Stimulated activated CD4-positive, alpha-beta T cell treated with anti-CD3 and anti-CD28 coated beads, TNF-alpha, amount 100 ng/mL, for 48 hours (primary cell): Measurements from ENCODE around the gene EBF3.

Experiments
- DNase-seq, 3 donors: peaks; one replicate each; pipeline ENCODE4 v3.0.0-alpha.2; 2020; ENCODE audit warnings: low read depth in 3 of 3

The EBF3 gene

DNA sequence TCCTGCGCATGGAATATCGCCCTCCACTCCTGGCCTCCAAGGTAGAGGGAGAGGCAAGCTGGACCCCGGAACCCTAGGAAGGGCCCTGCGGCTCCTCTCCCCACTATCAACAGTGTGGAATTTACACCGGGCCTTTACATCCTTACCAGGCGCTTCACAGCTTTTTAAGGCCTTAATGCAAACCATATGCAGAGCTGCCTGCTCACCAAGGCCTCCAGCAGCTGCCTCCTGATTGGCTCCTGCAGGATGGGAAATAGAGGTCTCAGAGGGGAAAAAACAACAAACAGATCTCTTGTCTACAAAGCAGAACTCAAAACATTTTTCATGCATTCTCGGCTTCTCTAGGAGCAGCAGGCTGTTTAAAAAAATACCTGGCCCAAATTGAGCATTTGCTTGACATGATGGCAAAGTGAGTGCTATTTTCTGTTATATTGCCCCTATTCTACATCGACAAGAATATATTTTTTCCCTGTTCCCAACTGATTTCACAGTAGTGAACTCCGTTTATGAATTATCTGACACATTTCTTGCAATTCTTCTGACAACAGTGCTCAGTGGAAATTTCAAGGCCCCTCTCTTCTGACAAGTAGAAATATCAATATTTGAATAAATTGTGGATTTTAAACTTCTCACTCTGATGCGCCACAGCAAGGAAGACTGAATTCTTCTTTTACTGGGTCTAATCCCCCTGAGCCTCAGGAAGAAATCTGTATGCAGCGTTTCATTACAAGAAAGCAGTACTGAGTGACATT, 51.7 kb downstream of the EBF3 start:
- no peak for DNase-seq

DNA sequence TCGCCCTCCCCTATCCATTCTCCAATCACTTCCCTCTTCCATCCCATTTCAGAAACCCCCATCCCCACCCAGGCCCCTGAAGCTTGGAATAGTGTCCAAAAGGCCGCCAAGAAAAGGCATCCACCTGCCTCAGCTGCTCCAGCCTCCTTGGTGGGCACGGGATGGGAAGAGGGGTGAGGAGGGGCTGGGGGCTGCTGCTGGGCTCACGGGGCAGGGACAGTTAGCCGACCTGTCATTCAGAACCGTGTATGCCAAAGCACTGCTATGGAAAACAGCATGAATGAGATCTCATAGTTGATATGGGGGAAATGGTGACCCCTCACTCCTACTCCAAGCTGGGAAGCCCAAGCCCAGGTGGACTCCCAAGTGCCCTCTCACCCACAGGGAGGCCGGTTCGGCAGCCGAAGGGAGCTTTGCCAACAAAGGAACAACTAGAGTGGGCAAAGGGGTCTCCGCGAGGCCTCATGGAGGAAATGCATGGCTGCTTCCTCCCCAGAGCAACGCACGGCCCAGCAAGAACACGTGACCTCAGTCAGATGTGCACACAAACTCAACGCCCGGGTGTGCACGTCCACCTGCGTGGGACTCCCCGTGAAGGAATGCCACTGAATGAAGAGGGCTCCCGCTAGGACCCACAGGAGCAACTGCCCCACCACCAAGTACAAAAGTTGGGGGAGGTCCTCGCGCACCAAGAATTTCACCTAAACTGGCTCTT, 52.5 kb downstream of the EBF3 start:
- DNase-seq, result no peak

DNA sequence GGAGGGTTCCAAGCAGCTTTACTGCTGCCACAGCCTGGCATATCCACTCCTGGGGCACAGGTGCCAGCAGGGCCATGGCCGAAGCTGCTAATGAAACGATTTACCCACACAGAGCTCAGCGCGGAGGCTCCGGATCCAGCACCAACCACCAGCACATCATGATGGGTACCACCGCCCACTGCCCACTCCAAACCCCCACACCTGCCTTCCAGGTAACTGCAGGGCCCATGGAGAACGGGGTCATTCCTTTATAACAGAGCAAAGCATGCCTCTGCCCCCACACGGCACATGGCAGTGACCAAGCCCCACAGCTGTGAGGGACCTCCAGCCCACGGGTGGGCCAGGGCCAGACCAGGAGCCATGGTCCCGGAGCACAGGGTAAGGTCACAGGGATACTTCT, 53.2 kb downstream of the EBF3 start:
- no peak for DNase-seq

DNA sequence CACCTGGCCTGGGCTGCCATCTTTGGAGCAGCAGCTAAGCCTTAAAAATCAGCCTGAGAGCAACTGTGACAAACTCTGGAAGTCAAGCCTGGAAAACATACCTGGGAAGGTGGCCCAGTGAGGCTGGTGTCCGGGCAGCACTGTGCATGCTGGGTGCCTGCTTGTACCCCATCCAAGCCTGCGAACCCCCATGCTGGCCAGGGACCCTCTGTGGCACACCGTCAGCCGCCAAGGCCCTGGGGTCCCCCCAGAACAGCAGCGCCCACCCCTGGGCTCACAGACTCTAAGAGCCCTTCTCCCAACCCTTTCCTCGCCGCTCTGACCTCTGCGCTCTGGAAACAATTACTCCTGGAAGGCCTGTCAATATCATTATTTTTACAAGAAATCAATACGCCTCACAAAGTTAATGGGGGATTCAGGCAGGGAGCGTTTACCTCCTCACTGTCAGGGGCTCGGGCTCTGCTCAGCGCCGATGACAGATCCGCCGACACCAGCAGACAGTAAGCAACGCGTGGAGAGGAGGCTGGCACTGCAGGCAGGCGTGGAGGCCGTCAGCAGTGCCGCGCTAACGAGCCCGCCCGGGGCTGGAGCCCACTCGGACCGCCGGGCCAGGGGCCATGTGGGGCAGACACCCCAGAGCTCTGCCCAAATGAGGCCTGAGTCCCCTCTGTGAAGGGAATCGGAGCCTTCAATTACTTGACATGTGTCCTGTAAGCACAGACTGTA, 54.4 kb downstream of the EBF3 start:
- DNase-seq, result no peak

DNA sequence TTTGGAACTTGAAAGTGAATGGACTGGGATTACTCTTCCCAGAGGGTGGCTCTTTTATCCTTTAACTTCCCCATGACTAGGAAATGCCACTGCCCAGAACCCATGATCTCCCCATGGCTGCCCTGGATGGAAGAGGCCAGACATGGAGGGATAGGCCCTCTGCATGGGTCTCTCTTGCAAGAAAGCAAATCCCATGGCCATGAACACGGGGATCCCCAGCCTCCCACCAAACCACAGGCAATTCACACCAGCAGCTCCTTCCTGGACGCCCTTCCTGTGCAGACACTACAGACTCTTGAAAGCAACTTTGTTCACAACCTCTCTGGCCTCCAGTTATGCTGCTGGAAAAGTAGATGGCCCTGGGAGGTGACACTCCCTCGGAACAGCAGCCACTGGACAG, 55.0 kb downstream of the EBF3 start:
- DNase-seq, result no peak

DNA sequence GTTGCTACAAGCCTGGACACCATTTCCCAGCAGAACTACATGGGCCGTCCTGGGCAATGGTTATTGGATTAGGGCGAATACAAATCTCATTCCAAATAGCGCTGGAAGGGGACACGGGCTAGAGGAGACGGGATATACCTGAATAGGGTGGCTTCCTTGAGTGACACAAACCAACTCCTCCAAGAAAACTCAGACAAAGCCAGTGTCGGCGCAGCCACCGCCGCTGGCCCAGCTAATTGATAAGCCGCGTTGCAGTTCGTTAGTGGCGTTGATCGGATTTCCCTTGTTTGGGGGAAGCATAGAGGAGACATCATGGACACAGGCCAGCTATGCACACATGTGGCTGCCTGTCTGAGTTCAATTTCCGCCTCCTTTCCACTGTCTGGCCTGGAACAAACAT, 55.7 kb downstream of the EBF3 start:
- no peak for DNase-seq

DNA sequence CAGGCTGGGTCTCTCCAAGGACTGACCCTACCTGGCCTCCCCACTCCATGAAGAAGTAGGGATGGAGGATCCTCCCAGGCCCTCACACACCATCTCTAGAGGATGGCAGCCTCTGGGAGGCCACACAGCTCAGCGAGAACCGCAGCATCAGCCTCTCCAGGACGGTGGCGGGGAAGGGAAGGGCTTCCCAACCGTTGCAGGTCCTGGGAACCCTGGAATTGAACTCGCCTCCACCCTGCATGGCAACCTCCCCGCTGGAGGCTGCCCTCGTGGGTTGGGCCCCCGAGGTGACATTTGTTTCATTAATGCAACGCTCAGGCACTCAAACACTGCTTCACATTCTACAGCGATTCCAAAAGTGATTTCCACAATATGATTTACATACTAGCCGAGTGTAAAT, 58.5 kb downstream of the EBF3 start:
- no peak for DNase-seq

DNA sequence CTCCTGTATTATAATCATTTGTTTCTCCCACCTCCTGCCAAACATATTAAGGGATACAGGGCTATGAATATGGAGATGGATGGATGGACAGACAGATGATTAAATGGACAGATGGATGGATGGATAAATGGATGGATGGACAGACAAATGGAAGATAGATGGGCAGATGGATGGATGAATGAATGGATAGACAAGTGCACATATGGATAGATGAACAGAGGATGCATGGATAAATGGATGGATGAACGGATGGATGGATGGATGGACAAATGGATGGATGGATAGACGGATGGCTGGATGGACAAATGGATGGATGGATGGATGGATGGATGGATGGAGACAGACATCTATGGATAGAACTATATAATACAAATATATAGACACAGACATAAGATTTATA, 59.8 kb downstream of the EBF3 start:
- no peak for DNase-seq

DNA sequence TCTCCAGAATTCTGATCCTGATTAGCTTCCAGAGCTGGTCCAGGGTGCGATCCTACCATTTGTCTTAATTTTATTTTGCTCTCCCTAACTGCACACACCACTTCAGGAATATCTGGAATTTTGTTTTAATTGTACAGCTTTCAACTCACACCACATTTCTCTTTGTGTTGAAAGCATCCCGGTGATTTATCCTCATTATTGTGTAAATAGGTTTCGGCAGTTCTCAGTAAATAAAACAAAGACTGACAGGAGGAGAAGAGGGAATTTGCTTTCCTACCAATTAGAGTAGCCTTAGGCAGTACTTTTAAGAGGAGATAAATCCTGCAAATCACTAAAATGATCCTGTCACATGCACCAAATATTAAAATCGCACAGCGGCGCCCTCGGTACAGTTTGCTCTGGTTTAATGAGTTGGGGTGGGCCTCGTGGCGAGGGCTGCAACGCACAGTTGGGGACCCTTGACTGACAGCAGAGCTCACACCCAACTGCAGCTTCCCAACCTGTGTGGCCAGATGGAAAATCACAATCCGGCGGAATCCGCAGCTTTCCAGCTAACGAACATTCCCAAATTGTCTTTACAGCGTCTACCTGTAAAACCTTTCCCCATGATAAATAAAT, 62.6 kb downstream of the EBF3 start:
- DNase-seq, result no peak

DNA sequence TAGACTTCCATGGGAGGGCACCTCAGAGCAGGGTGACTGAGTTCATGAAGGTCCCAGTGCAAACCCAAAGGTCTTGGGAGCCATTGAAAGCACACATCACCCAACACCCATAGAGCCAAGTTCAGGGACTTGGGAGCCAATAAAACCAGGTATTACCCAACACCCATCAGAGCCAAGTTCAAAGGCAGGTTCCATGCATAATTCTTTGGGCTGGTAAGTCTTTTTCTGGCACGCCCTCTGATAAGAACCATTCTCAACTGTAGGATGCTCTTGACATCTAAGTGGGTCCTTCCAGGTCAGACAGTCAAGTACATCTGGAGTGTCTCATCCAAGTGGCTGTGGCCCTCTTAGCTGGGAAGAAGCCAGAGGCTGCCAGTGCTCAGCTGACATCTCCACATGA, 63.2 kb downstream of the EBF3 start:
- no peak for DNase-seq

DNA sequence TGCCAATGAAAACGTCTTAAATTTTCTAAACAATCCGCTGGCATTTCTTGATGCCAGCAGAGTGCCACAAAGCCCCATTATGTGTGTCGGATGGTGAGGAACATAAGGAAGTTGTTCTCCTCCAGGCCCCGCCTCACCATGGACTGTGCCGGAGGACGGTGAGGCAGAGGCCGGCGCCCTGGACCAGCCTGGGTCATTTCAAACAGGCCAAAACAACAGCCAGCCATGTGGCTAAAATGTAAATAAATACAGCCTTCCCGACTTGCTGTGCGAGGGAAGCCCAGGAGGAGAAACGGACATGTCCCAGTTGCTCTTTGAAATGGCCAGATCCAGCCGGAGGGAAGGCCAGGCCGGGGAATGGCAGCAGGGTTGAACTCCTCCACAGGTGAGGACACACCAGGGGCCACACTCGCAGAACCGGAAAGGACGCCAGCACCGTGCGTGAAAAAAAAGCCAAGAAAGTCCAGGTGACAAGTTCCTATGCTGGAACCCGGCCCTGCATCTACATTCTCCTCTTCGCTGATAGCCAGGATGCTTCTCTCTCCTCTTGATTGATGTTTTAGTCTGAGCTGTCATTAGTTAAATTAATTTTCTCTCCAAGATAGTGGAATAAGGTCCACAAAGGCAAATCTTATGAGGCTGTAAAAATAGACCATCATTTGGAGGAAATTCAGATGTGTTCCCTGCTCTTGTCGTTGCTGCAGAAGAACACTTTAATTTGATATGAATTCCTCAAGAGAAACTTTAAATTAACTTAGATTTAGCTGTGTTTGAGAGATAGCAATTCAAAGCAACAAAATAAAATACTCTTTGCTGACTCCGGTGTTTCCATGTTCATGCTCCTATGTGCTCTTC, 64.6 kb downstream of the EBF3 start:
- DNase-seq, result no peak

DNA sequence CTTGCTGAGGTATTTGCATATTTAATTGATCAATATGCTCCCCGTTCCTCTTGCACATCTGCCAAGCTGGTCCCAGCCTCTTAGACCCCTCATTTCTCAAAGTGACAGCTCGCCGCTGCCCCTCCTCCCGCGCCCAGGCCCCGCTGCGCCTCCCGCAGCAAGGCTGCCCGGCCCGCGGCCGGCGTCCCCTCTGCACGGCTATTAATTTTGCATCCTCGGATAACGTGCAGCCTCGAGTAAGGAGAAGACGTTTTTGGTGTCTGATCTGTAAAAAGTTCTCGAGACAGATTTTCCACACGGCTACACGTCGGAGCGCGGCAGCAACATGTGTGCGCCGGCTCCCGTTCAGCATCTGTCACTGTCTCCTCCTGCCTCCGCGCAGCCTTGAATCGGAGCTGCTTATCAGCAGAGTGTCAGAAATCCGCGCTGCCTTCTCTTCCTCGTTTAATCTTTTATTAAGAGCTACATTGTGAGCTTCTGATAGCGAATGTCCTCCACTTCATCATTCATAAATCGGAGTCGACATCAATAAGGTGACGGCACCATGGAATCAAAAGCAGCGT, 65.3 kb downstream of the EBF3 start:
- DNase-seq, result no peak

DNA sequence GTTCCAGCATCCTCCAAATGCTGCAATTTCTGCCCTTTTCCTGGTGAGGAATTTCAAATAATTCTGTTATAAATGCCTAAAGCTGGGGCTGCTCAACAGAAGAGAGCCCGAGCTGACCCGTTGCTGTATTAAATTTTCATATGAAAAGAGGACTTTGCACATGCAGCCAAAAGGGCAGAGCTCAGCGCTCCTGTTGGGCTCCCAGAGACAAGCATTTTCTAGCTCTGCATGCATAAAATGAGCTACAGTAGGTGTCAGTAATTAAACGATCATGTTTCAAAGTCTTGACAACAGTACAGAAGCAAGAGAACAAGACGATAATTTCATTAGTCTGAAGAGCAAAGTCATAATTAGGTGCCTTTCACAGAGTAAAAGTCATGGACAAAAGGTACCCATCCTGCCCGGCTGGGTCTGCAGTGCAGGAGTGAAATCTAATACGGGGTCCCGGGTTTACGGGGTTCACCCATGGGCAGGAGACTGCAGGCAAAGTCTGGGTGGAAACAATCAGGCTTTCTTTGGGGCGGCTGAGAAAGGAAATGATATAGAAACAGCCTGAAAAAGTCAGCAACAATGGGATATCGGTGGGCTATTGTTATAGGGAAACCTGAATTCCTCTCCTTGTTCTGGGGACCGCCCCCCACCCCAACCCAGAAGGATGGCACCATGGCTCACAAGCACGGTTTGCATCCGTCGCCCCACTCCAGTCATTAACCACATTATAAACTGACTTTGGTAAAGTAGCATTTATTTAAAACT, 66.0 kb downstream of the EBF3 start:
- DNase-seq, result no peak

DNA sequence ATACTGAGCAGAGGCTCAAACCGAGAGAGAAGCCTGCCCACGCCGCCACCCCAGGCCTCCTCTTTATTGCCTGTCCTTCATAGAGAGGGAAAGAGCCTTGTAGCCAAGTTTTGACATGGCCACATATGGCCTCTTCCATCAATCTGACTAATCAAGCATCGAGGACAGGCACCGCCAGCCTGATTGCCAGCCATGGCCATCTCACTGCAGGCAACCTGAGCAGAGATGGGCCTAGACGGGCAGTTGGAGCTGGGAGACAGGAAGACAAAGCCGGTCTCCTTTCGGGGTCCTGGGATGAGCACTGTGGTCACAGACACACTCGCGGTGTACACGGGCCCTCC, 67.2 kb downstream of the EBF3 start:
- DNase-seq, result no peak

DNA sequence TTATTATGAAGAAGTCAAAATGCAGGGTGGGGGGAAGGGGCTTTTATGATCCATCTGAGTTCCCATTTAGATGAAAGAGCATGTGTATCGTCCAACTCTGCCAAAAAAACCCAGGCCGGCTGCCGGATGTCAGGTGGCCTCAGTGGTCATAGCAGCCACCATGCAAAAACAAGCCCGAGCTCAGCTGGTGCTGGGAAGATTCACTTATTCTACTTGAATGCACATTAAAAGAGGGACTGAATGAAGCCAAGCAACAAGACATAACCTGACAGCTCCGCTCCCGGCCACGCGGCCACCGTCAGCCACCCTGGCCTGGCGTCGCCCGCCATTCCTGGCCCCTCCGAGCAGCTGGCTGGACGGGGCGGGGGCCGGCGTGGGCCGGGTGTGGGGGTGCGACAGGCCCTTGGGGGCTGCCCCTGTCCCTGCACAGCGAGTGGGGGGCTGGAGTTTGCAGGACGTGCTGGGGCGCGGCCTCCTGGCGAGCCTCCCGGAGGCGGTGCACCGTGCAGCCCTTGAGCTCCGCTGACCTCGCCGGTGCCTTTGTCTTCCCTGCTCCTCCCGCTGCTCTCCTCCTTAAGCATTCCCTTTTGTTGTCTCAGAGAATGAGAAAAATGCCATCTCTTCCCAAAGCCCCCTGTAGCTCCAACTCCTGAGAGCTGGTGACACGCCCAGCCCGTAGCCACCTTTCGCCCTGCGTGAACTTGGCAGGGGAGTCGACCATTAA, 67.8 kb downstream of the EBF3 start:
- no peak for DNase-seq

DNA sequence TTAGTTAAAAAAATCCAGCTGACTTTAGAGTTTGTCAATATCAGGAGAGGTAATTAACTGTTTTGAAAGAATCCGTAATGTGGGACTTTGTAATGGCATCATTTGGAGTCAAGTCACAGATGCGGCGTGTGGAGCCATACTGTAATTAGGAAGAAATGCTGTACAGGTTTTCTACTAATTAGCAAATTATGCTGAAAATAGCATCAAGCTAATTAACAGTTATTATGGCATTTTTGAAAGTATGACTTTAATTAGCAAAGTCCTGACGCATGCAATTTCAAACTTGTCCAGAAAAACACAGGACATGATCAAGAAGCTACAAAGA, 68.3 kb downstream of the EBF3 start:
- DNase-seq, result no peak

DNA sequence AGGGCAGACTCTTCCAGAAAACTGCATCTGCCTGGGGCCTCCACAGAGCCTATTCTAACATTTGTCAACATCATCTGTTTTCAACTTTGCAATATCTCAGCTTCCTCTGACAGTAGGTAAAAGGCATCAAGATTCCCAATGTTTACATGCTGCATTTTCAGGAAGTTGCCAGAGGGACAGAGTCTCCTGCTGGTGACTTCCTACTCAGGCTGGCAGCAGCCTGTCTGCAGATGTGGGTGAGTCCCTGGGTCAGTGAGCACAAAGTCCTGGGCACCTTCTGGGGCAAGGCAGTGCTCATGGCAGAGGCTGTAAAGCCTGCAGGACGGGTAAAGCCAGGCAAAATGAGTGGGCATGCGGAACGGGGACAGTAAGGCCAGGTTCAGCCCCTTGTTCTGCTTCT, 69.4 kb downstream of the EBF3 start:
- DNase-seq, result no peak

DNA sequence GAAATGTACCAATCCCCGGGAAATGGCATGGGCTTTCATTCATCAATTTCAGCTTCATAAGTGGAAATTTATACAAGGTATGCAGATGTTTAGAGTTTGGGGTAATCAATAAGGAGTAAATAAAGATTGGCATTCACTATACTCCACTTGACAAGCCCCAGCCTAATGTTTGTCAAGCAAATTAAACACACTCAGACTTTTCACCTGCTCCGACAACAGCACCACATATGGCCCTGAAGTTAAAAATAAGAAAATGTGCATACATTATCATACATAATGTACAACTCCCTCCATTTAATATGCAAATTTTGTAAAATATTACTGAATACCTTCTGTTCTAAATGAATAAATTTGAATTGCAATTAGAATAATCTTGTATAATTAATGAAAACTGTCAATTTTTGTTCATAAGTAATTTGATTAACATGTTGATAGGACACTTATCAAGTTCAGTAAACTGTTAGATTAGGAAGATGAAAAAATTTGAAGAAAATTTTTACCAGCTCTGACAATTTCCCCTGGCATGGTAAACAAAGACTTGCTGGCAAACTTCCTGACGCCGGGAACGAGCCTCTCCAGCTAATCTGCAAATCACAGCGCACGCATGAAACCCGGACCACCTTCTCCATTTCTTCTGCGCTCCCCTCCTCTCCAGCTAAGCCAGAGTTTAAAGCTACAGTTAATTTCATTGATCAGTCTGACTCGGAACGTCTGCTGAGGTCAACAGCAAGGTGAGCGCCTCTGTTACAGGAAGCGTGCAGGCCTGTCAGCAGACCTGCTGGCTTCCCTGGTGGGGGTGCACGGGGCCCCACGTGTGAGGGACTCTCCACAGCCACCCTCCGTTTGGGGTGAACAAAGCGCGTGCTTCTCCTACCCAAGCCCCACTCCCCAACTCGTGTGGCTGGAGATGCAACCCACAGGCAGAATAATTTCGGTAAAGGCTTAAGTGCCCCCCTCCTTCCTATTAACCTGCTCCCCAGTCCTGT, 70.7 kb downstream of the EBF3 start:
- no peak for DNase-seq

DNA sequence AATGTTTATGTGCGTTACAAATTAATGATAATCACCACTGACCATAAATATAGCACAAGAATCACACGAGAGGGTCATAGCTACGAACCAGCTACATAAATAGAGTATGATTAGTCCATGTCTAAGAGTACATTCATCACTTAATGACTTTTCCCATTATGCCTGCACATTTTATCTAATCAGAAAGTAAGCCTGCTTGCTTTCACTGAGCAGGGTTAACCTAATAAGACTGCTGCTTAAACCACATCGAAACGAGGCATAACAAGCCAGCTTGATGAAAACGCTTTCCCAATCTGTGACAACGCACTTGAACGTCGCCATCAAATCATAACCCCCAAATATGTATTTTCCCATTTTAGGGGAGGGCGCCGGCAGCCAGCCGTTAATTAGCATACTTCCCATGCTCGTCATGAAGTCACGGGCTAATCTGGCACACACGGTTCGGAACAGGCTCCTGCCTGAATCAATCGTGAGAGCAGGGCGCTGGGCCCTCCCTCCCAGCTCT, 71.5 kb downstream of the EBF3 start:
- DNase-seq, result no peak
